Natural killer cell (primary cell): Measurements from ENCODE around the gene DIP2C. TPM values are rescaled to one million over a fixed set of nuclear protein-coding genes. Genes with fewer than 3 reads are reported as not detected.

Experiments
- ATAC-seq, 3 donors: fragments of 150-1000 bp in 2 of 3; fragments of 200-7000 bp in 1 of 3; cut with Tn5 transposase; 1 replicate in 1 of 3; 2 replicates in 2 of 3; pipeline ENCODE4 v1.10.0; 2021; ENCODE audit warnings: mild to moderate bottlenecking in 2 of 3, moderate library complexity in 2 of 3
- DNase-seq, 2 donors: peaks; one replicate each; pipeline versions ENCODE4 v3.0.0 to v3.0.0-alpha.2; 2013 to 2021; ENCODE audit warnings: mixed read lengths in 1 of 2
- H3K27ac ChIP-seq: one replicate; pipeline ENCODE4 v1.5.1; 2013; ENCODE audit warnings: mild to moderate bottlenecking, low read length
- H3K27me3 ChIP-seq: one replicate; pipeline ENCODE4 v1.6.1; 2013; ENCODE audit warnings: low read length; ENCODE audit not compliant: control insufficient read depth, insufficient read depth
- H3K36me3 ChIP-seq: one replicate; pipeline ENCODE4 v1.6.1; 2013; ENCODE audit warnings: low read length; ENCODE audit not compliant: control insufficient read depth, insufficient read depth
- H3K4me1 ChIP-seq: one replicate; pipeline ENCODE4 v1.6.1; 2013; ENCODE audit warnings: low read length; ENCODE audit not compliant: control insufficient read depth, insufficient read depth
- H3K4me3 ChIP-seq: one replicate; pipeline ENCODE4 v1.5.1; 2013; ENCODE audit warnings: low read length
- H3K9me3 ChIP-seq: one replicate; pipeline ENCODE4 v1.6.1; 2013; ENCODE audit warnings: low read length; ENCODE audit not compliant: control insufficient read depth, insufficient read depth
- H3K27ac Mint-ChIP-seq, 2 donors: one replicate each; pipeline ENCODE4 v1.8.0; 2022; ENCODE audit warnings: mild to moderate bottlenecking in 2 of 2, mixed read lengths in 2 of 2, moderate library complexity in 1 of 2
- H3K27me3 Mint-ChIP-seq, 2 donors: one replicate each; pipeline ENCODE4 v1.8.0; 2022; ENCODE audit warnings: low read depth in 2 of 2, mixed read lengths in 2 of 2
- H3K36me3 Mint-ChIP-seq: one replicate; pipeline ENCODE4 v1.8.0; 2022; ENCODE audit warnings: mixed read lengths
- H3K4me1 Mint-ChIP-seq, 2 donors: one replicate each; pipeline ENCODE4 v1.8.0; 2022; ENCODE audit warnings: mixed read lengths in 2 of 2
- H3K4me3 Mint-ChIP-seq: one replicate; pipeline ENCODE4 v1.8.0; 2022; ENCODE audit warnings: mild to moderate bottlenecking, moderate library complexity, mixed read lengths
- H3K9me3 Mint-ChIP-seq, 2 donors: one replicate each; pipeline ENCODE4 v1.8.0; 2022; ENCODE audit warnings: mixed read lengths in 2 of 2
- CTCF ChIP-seq: fragments of 200-600 bp; IDR thresholded peaks from one replicate; pipeline ENCODE4 v1.8.0; 2022; ENCODE audit warnings: antibody characterized with exemption
- WGBS: methylation state at CpG from one replicate; pipeline ENCODE4 v1.1.7; 2013; ENCODE audit warnings: missing lambda C conversion rate; ENCODE audit not compliant: insufficient coverage; 5-methylcytosine and 5-hydroxymethylcytosine counted together
- intact Hi-C: fragments of 100-400 bp; cut with micrococcal nuclease; formaldehyde crosslinking; loops from one replicate; pipeline ENCODE4 v1.14.2; 2022
- total RNA-seq, 4 donors: library from RNA; stranded (reverse); fragments of 120-200 nt in 1 of 4; gene quantifications; one replicate each; pipeline versions ENCODE4 v1.2.3 to v1.2.4, GENCODE V29; 2013 to 2022

Gene DIP2C
- total RNA-seq, 3 donors from 2014 or later (not counting 1 experiment from before 2014, with no cell fraction given) = 1.5 to 5.8 (median 3.8) TPM

GRCh38 chr10:690372-691161, 1.1 kb upstream of the DIP2C start:
- no peak overlapping the region for H3K27ac Mint-ChIP-seq
- DNase-seq (no peak), ATAC-seq (no peak)
- no peak for TF ChIP-seq CTCF
- H3K4me1 Mint-ChIP-seq = peaks cover 0 to 5% of the 10 kb centered on the region in 2 donors
- H3K36me3 ChIP-seq = no peaks in the 10 kb centered on the region
- H3K27ac ChIP-seq = no peak overlapping the region
- intact Hi-C loops = no loop called here
- H3K27me3 ChIP-seq = peaks cover 7% of the 10 kb centered on the region
- no peaks in the 10 kb centered on the region for H3K9me3 ChIP-seq
- no peaks in the 10 kb centered on the region for H3K36me3 Mint-ChIP-seq
- no peaks in the 10 kb centered on the region for H3K9me3 Mint-ChIP-seq
- H3K4me1 ChIP-seq = no peaks in the 10 kb centered on the region
- H3K4me3 Mint-ChIP-seq = peak overlapping the region; percentile 84
- H3K4me3 ChIP-seq = no peak overlapping the region
- peaks cover 34 to 58% of the 10 kb centered on the region in 2 donors for H3K27me3 Mint-ChIP-seq
- WGBS = 76% methylated on average over 22 of the region's 32 CpGs

- H3K27ac ChIP-seq = no peak overlapping the region
- H3K4me1 ChIP-seq = no peaks in the 10 kb centered on the region
- H3K9me3 ChIP-seq = no peaks in the 10 kb centered on the region
- Mint-ChIP-seq H3K27me3 (peaks cover 34 to 57% of the 10 kb centered on the region in 2 donors), H3K4me3 (no peak overlapping the region), H3K9me3 (no peaks in the 10 kb centered on the region), H3K27ac (no peak overlapping the region), H3K4me1 (peaks cover 0 to 5% of the 10 kb centered on the region in 2 donors), H3K36me3 (no peaks in the 10 kb centered on the region)
- H3K27me3 ChIP-seq = peaks cover 7% of the 10 kb centered on the region
- WGBS = 3% methylated on average over 42 of the region's 42 CpGs
- ATAC-seq (no peak), DNase-seq (no peak)
- no peaks in the 10 kb centered on the region for H3K36me3 ChIP-seq
- TF ChIP-seq CTCF = no peak
- H3K4me3 ChIP-seq = no peak overlapping the region
- intact Hi-C loops = no loop called here
Measured at GRCh38 chr10:689121-689451, 382 bp downstream of the DIP2C start.

GRCh38 chr10:688312-689120, 952 bp downstream of the DIP2C start:
- H3K27me3 ChIP-seq = peaks cover 7% of the 10 kb centered on the region
- no peak for DNase-seq
- no peaks in the 10 kb centered on the region for H3K36me3 ChIP-seq
- no peaks in the 10 kb centered on the region for H3K36me3 Mint-ChIP-seq
- H3K4me1 ChIP-seq = no peaks in the 10 kb centered on the region
- H3K4me3 ChIP-seq = no peak overlapping the region
- peaks cover 0 to 5% of the 10 kb centered on the region in 2 donors for H3K4me1 Mint-ChIP-seq
- H3K27me3 Mint-ChIP-seq = peaks cover 34 to 51% of the 10 kb centered on the region in 2 donors
- WGBS = 11% methylated on average over 54 of the region's 57 CpGs
- intact Hi-C loops = no loop called here
- peak overlapping the region; percentile 63 for H3K4me3 Mint-ChIP-seq
- H3K9me3 Mint-ChIP-seq = no peaks in the 10 kb centered on the region
- no peaks in the 10 kb centered on the region for H3K9me3 ChIP-seq
- no peak for ATAC-seq
- TF ChIP-seq CTCF = no peak
- no peak overlapping the region for H3K27ac ChIP-seq
- no peak overlapping the region for H3K27ac Mint-ChIP-seq
